ENCODE results near the gene PTCD2. TPM values are rescaled to one million over a fixed set of nuclear protein-coding genes. Genes with fewer than 3 reads are reported as not detected.
A peak's percentile ranks its signal among the peaks of the same experiment; 100 is the strongest.
"Not testable (repeated sequence)": the region's sequence is repeated elsewhere in the genome, so short reads cannot be mapped to it uniquely, and the experiment has no call there.

The PTCD2 gene
- total and polyA plus RNA-seq, 9 of the 15 experiments (the other 6 are each of a cell fraction or from before 2014, with no cell fraction given) = 11.9 to 28.5 (median 18.6) TPM

- TF ChIP-seq E2F8 (IDR thresholded peaks at IDR 0.05; ENCODE audit: low read depth, partially characterized antibody) = no peak
- no peak for TF ChIP-seq EP400 (IDR thresholded peaks at IDR 0.05)
- no peak for TF ChIP-seq ATF7 (IDR thresholded peaks at IDR 0.05)
Measured at GRCh38 chr5:72296256-72296655, 23.9 kb upstream of the PTCD2 start (continued).

GRCh38 chr5:72298136-72298535 is 22.0 kb upstream of the PTCD2 start:
- H3K36me3 ChIP-seq (ENCODE audit: control insufficient read depth, insufficient read depth, low read length) = peaks cover 82% of the 10 kb centered on the region
- TF ChIP-seq AFF1 (IDR thresholded peaks at IDR 0.05; ENCODE audit: low read depth in 1 of 2, partially characterized antibody in 2 of 2) (peak in 1 of 2 experiments; percentile 39), SMARCA4 (IDR thresholded peaks at IDR 0.05) (0 out of 2 replicates have a peak, but pooled peaks have one; percentile 28), CC2D1A (IDR thresholded peaks at IDR 0.05) (peak; percentile 55; the same call in 1 of the 2 replicates), TAL1 (IDR thresholded peaks at IDR 0.05) (0 out of 2 replicates have a peak, but pooled peaks have one; percentile 15), DPF2 (IDR thresholded peaks at IDR 0.05) (peak; percentile 49; the same call in 1 of the 2 replicates), EP400 (IDR thresholded peaks at IDR 0.05) (peak; percentile 18; the same call in 1 of the 2 replicates), CHAMP1 (IDR thresholded peaks at IDR 0.05) (peak; percentile 41; the same call in 1 of the 2 replicates), MYBL2 (IDR thresholded peaks at IDR 0.05; ENCODE audit: low read depth) (peak; percentile 69), SMARCE1 (IDR thresholded peaks at IDR 0.05) (peak; percentile 21; the same call in 1 of the 2 replicates), ARID1B (IDR thresholded peaks at IDR 0.05) (peak; percentile 56)
- TF ChIP-seq MYBL2 (CRISPR knock-in tag; IDR thresholded peaks at IDR 0.05; ENCODE audit: borderline replicate concordance) = not testable (repeated sequence)

More at GRCh38 chr5:72298136-72298535, 22.0 kb upstream of the PTCD2 start:
- ATAC-seq; H3K9me3 ChIP-seq (replicated peaks; ENCODE audit: control insufficient read depth, insufficient read depth, low read depth, low read length); H3K9ac ChIP-seq (ENCODE audit: insufficient read depth in 1 of 2, low read depth in 2 of 2, low read length in 2 of 2); H4K20me1 ChIP-seq (replicated peaks; ENCODE audit: control insufficient read depth, insufficient read depth, low read length); CTCF ChIA-PET (ENCODE audit: low intra/inter-chr PET ratio); in situ Hi-C loops (cut with MboI); FAIRE-seq; H3K27ac ChIP-seq (ENCODE audit: extremely low read depth, low read depth, low read length); H2AFZ ChIP-seq (ENCODE audit: low read depth, low read length); BruUV-seq (replicated peaks); H3K9me1 ChIP-seq (ENCODE audit: control insufficient read depth, insufficient read depth, low read length); DNase-seq (ENCODE audit: extremely low read depth in 1 of 4, low spot score in 3 of 4); intact Hi-C loops (cut with micrococcal nuclease); H3K27me3 ChIP-seq (ENCODE audit: control insufficient read depth in 2 of 2, insufficient read depth in 2 of 2, low read length in 2 of 2); H3K4me2 ChIP-seq (ENCODE audit: insufficient read depth, low read length); H3K4me3 ChIP-seq: not testable (repeated sequence)
- Histone ChIP-seq H3K79me2 (ENCODE audit: control insufficient read depth, insufficient read depth, low read length) (peaks cover 56% of the 10 kb centered on the region), H3K4me1 (replicated peaks in 1 of 2; ENCODE audit: control insufficient read depth in 2 of 2, insufficient read depth in 2 of 2, low read length in 2 of 2) (peaks cover 3 to 11% of the 10 kb centered on the region in 2 experiments; a peak in 3 of 5 replicates)
- POLR2A ChIA-PET = interaction anchor here (1.4 kb wide), 1 partner anchor 13 kb away, joined by 3 read pairs; no protein-coding TSS in a partner anchor
- WGBS (ENCODE audit: insufficient coverage, low coverage, missing lambda C conversion rate) = 92% methylated on average over 3 of the region's 3 CpGs
